GM21717 (cell line): ENCODE data around the gene TACC3.

Source experiments
- ATAC-seq: cut with Tn5 transposase; IDR thresholded peaks from one replicate; pipeline ENCODE4 v1.9.1; 2021; ENCODE audit warnings: mild to moderate bottlenecking, moderate library complexity; ENCODE audit not compliant: unreplicated experiment

Gene TACC3

DNA sequence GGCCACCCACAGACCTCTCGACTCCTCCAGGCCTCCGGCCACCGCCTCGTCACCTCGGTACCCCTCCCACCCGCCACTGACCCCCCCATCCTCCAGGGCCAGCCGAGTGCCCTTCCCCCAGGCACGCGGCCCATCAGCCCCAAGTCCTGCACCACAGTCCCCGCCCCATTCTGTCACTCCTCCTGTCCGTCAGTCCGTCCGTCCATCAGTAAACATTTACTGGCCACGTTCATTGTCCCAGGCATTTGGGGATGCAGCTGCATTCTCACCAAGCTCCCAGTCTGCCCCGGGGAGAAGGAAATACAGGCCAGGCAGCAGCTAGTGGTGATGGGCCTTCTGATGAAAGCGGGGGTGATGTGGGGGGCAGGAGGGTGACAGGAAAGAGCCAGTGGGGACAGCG lies 36.5 kb downstream of the TACC3 start:
- no peak for ATAC-seq

DNA sequence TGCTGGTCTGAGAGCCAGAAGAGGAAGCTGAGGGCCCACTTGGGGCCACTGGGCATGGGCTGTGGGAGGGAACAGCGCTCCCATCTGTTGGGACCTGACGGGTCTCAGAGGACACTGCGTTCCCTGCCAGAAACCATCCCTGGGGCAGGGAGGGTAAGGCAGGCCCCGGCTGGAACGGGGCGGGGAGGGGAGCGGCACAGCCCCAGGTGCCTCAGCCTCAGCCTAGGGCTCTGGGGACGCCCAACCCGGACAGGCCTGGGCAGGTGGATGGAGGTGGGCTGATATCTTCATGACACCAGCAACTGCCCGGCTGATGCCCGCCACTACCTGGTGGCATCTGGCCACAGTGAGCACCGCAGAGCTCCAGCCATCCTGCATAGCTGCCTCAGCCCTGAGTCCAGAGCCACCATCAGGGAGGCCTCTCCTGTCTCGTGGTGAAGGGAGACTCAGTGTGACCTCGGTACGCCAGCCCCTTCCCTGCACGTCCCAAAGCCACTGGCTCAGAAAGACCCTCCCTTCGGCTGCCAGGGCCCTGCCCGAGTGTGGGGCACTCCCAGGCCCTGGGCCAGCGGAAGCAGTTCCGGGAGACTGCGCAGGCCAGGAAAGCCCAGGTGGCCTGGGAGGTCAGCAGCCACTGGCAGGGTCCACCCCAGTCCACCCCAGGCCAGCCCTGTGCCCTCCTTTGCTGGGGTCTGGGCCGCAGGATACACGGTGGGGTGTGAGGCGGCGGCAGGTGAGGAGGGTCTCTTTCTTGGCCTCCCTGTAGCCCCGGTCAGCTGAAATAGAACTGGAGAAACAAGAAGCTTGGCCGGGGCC lies 37.2 kb downstream of the TACC3 start:
- ATAC-seq, result no peak

DNA sequence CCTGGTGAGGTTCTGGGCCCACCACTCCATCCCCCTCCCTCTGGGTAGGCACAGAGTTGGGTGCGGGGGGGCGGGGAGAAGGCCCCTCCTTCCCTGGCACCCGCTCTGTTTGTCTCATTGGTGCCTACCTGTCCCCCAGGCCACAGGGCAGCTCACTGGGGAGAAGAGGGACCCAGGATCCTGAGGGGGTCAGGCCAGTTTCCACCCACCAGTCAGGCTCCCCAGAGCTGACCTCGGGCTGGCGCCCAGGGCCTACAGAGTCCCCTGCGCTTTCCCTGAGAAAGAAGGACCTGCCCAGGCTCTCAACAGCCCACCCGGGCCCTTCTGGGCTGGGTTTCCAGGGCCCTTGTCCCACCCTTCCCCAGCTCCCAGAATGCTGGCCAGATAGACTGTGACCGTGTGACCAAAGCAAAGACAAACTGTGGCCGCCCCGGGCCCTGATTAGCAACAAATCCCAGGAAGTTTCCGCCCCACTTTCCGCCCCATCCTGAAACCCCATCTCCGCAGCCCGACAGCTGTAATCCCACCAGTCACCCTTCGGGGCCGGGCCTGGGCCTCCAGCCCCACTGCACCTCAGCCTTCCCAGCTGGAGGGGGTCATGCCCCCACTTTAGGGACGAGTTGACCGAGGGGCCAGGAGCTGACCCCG lies 38.0 kb downstream of the TACC3 start:
- ATAC-seq, result no peak

DNA sequence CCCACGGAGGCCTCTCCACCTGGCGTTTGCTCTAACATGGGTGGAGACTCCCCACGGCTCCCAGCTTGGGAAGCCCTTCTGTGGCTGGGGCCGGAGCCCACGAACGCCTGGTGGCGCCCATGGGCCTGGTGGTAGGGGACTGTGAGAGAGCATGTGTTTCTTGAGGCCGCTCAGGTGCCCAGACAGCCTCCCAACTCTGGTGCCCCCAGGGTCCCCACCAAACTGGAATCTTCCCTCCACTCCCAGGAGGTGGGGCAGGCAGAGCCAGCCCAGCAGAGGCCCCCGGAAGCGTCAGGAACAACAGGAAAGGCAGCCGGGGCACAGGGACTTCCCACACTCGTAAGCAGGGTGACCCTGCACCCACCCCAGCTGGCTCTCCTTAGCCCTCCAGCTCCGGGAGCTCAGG lies 38.5 kb downstream of the TACC3 start:
- ATAC-seq, result no peak

DNA sequence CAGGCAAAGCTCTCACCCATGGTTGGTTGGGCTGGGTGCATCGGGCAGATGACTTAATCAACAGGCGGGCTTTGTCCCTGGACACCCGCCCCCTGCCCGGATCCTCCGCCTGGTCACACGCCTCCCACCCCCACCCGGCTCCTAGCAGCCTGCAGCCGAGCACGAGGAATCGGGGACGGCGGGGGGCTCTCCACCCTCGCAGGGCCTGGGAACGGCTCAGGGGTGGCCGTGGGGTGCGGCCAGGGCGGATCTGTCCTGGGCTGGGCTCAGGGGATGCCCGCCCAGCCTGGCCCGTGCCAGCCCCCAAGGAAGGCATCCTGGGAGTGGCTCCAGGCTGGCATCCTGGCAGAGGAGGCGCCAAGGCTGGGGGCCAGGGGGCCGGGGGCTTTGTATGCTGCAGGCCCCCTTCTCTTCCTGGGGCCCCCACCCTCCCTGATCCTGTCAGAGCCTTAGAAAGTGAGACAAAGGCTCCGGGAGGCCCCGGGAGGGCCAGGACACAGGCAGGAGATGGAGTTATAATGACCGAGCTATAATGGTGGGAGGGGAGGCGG lies 39.3 kb downstream of the TACC3 start:
- no peak for ATAC-seq

DNA sequence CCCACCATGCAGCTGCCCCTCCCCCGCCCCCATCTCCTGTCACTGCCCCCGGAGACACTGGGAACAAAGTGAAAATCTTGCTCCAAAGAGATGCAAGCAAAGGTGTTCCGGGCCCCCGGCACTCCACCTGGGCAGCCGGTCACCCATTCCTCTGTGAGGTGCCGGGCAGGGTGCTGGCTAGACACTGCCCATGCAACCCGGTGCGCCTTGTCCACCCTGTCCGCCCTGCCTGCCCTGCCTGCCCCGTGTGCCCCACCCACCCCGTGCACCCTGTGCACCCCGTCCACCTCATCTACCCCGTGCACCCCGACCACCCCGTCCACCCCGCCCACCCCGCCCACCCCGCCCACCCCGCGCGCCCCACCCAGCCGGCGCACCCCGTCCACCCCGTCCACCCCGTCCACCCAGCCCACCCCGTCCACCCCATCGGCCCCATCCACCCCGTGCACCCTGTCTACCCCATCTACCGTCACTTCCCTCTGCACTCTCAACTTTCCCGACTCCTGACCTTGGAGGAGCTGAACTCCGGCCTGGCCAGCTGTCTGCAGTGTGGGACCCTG lies 39.9 kb downstream of the TACC3 start:
- no peak for ATAC-seq

DNA sequence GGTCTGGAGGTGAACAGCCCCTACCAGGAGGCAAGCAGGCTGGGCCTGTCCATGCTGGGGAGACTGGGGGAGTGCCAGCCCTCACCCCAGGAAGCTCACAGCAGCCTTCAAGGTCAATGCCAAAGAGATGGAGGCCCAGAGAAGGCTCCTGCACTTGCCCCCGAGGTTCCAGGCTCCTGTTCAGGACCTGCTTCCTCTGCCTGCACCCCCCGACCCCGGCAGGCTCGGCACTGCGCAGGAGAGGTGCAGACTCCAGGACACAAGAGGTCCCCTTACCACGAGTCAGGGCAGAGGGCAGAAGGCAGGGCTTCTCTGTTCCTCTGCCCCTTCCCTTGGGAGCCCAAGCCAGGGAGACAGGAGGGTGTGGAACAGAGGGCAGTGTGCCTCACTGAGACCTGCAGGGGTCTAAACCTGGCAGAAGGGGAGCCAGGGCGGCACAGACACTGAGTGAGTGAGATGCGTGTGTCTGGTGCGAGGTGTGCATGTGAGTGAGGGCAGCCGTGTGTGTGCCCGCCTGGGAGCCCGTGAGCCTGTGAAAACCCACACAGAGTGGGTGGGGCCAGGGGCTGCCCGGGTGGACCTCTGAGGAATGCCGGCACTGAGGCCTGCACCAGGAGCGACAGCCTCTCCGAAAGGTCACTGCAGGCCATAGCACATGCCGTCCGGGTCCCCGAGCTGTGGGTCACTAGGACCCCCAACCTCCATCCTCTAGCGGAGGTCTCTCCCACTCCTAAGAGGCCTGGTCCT lies 41.1 kb downstream of the TACC3 start:
- ATAC-seq, result no peak

DNA sequence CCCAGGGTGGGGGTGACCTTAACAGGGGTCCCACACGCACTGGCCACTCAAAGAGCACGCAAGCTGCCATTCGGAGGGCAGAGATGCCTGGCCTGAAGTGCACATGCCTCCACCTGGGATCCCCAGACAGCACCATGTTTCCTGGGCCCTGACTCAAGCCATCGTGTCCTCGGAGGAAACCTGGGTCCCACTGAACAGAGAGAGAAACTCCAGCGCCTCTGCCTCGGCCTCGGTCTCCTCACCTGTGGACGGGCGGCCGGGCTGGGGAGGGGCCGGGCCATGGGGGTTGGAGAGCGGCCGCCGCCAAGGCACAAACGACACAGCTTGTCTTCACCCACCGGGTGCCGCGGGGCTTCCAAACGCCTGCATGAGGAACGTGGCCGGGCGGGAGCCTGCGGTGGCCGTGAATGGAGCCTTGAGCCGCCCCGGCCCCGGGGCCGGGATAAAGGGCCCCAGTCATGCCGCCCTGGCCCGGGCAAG lies 41.8 kb downstream of the TACC3 start:
- no peak for ATAC-seq

DNA sequence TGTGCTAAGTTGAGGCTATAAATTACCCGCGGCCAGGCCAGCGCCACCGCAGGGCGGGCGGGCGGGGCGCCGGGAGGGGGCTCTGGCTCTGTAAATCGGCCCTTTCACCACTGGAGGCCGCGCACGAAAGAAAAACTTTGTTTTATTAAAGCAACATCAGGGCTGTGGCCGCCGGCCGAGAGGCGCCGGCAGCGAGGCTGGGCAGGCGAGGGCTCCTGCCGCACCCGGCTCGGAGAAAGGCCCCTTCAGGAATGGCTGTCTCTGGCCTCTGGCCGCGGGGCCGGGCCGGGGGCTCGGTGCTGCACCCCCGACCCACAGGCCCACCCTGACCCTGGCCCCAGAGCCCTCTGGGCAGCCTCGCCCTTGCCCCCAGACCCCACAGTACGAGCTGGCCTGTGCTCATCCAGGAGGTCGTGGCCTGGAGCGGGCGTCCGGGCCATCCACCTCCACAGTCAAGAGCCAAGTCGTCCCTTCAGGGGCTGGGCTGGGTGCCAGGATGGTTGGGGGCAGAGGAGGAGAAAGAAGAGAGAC lies 42.3 kb downstream of the TACC3 start:
- ATAC-seq, result no peak

DNA sequence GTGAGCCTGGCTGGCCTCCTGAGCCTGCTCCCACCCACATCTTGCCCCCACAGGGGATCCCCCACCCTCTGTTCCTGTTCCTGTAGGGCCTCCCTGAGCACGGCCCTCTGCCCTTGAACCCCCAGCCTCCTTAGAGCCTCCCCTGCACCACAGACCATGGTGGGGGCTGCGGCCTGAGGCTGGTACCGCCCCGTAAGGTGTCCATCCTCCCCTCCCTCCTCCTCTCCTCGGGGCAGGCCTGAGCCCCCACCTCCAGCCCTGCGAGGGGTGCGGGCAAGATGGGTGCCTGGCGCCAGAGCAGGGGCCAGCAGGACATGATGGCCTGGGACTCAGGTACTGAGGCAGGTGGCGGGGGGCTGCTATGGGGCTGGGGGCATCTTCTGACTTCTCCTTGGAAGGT lies 43.3 kb downstream of the TACC3 start:
- ATAC-seq, result no peak

DNA sequence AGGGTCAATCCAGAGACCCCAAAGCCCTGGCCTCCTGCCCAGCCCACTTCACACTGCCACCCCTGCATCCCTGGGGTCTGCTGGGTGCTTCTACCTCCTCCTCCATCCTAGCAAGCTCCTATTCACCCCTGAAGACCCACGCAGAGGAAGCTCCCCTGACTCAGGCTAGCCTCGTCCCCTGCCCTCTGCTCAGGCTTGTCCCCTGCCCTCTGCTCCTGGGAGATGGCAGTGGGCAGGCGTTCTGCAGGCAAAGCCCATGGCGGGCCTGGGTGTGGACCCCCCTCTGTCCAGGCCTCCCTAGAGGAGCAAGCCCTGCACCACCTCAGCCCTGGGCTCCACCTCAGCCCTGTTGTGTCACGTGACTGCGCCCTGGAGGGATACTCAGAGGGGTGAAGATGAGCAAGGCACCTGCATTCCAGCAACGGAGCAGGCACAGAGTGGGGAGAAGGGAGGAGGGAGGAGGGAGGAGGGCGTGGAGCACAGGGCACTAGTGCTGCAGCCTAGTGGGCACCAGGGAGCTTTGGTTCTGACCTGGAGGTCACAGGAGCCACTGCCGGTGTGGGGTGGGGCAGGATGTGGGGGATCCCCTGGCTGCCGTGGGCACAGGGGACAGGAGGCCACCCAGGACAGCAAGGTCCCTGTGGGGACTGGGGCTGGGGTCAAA lies 44.2 kb downstream of the TACC3 start:
- no peak for ATAC-seq

DNA sequence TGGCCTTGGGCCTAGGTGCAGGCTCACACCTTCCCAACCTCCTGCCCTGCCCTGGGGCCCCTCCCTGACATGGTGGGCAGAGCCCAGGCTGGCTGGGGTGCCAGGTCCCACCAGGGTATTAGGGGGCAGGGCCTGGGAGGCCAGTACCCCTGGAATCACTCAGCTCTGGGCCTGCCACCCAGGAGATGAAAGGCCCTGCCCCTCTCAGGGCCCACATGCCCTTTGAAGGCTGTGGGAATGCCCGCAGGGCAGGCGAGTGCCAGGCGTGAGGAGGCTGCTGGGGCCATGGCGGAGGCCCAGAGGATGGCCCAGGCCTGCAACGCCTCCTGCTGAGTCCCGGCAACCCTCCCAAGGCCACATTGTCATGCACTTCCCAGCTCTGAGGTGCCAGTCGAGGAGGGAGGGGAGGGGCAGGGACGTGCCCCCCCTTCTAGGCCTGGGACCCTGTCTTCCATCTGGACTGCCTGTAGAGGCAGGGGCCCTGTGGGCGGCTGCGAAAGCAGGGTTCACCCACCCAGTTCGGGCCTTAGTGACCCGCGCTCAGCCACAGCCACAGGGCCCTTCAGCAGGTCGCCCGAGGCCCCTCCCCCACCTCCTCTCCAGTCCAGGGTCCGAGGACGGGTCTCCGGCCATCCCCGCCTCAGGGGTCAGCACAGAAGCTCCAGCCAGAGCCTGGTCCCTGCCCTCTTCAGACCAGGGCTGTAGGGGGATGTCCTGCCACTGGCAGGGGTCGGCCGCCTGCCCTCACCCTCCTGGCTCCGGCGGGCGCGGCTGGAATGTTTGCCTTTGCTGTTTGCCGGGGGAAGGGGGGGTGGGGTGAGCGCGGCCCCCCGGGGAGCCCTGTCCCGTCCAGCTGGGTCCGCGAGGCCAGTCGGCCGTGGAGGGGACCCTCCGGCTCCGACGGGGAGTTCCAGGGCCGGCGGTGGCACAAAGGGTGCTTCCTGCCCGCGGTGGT lies 45.1 kb downstream of the TACC3 start:
- ATAC-seq, result no peak

DNA sequence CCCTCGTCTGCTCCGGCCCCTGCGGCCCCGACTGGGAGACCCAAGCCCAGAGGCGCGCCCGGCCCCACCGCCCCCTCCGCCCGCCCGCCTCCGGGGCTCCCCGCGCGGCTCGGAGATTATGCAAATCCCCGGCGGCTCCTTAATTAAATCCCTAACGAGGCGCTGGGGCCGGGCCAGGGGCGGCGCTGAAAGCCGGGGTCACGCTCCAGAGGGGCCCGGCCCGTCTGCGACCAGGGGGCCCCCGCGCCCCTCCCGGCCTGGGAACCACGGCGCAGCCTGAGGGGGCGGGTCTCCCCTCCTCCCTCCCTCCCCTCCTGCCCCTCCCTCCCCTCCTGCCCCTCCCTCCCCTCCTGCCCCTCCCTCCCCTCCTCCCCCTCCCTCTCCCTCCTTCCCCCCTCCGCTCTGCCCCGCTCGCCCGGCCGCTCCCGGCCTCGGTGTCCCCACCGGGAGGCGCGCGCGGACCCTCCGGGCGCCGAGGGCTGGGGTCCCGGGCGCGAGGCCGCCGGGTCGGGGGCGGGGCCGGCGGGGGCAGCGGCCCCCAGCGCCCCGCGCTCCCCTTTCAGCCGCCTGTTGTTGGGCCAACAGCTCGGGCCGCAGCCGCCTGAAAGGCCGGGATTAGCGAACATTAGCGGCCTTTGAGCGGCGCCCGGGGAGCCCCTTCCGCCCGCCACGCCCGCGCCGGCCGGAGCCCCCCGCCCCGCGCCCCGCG lies 45.9 kb downstream of the TACC3 start:
- no peak for ATAC-seq

DNA sequence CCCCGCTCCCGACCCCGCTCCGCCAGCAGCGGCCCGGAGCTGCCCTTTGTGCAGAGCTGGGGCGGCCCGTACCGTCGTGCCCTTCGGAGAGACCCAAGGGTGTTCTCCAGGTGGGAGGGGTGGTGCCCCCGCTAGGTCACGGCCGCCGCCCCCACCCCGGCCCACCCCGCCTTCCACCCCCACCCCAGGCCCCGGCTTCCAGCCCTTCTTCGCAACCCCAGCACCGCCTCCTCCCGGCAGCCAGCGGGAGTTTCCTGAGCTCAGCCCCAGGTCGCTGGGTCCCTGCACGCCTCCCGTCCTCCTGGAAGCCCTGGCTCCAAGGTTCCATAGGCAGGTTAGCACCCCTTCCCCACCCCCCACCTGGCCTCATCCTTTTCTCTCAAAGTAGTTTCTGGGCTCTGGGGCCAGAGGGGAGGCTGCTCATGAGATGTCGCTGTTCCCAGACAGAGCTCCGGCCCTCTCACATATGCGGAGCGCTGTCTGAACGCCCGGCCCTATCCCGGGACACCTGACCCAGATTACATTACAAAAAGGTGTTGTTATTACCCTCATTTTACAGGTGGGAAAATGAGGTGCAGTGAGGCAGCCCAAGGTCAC lies 46.5 kb downstream of the TACC3 start:
- no peak for ATAC-seq

DNA sequence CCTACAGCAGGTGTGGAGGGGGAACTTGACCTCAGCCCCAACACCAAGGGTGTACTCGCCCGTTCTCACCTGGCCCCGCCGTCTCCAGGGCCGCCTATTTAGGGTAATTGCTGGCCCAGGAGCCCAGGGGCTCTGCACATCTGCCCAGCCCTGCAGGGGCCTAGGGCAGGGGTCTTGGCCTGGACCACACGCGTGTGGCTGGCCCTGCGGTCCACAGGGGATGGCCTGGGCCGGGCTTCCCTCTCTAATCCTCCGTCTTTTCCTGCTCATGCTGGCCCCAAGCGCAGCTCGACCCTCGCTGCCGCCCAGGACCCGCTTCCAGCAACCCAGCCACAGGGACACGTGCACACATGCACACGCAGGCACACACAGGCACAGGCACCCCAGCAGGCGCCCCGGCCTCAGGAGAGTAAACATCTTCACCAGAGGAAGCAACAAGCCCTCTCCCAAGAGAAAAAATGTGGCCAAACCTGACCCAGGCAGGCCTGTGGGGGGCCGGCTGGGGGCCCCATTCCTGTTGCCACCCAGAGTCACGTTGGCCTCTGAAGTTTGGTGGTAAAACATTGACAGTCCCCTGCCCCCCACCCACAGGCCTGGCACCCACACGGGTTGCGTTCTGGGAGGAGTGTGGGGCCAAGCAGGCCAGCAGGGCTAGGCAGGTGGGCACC lies 47.2 kb downstream of the TACC3 start:
- ATAC-seq, result no peak

DNA sequence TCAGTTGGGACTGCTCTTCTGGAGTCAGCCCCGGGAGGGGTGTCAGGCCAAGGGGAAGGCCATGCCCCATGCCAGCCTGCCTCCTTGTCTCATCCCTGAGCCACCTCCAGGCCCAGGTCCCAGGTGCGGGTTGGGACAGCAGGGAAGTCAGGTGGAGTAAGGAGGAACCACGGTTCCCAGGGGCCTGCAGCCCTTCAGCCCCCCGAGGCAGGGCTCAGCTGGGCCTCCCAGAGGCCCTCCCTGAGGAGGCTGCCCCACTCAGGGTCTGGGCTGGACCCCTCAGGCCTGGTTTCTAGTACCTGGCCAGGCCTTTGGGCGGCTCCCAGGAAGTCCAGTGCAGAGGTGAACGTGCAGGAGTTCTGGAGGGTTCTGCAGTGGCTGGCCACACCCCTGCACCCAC lies 48.4 kb downstream of the TACC3 start:
- ATAC-seq, result no peak

DNA sequence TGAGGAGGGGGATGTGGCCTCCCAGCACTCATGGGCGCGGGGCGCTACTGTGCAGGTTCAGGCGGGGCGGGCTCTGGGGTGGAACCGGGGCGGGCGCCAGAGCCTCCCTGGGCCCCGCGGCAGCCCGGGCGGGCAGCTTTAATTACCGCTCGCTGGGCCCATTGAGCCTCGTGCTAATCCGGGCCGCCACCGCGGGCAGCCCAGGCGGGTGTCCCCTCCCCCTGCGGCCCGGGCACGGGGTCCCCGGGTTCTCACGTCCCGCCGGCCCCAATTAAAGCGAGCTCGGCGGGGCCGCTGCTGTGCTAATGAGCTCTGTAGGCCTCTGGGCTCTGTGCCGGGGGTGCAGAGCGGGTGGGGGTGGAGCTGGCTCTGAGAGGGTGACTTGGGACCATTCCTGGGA lies 48.9 kb downstream of the TACC3 start:
- no peak for ATAC-seq

DNA sequence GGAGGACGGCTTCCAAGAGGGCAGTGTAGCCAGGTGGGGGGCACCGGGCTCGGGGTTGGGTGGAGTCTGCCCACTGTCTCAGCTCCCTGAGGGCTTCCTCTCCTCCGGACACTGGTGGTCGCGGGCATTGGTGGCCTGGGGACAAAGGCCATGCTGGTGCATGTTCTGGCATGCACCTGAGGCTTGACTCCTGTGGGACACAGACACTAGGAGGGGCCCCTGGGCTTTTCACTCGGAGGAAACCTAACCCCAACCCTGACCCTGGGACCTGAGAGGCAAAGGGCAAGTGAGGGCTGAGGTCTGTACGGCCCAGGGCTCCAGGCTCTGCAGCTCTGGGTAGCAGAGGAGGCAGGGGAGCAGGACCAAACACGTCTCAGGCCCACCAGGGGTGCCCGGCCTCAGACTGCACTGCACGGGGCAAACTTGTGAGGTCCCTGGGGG lies 49.5 kb downstream of the TACC3 start:
- no peak for ATAC-seq
